ENCODE results near the gene SCARB1.

SCARB1 gene

GRCh38 chr12:124769881-124770512 is 93.7 kb downstream of the SCARB1 start:
- no peak for DNase-seq

GRCh38 chr12:124769163-124769530 is 94.5 kb downstream of the SCARB1 start:
- DNase-seq, result no peak

DNA sequence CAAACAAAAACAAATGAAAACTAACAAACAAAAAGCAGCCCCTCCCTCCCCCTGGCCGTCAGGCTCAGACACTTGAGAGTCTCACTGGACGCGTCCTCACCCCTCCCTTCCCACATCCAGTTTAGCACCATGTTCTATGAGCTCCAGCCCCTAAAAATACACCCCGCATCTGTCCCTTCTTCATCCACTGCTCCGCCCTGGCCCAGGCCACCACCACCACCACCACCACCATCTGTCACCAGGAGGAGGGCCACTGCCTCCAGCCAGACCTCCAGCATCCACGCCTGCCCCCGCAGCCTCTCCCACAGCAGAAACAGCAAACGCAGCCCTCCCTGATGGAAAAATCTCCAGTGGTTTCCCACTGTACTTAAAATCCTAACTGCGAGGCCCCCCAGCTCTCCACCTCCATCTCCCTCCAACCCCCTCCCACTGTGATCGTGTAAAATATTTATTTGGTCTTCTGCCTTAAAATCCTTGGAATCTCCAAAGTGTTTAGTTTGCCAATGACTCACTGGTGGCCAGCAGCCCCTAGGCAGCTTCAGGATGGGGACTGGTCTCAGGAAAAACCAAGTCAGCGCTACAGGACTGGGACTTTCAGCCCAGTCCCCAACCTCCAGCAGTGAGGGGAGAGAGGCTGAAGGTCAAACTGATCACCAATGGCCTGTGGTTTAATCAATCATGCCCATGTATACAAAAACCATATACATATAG is 95.1 kb downstream of the SCARB1 start:
- DNase-seq, result no peak

DNA sequence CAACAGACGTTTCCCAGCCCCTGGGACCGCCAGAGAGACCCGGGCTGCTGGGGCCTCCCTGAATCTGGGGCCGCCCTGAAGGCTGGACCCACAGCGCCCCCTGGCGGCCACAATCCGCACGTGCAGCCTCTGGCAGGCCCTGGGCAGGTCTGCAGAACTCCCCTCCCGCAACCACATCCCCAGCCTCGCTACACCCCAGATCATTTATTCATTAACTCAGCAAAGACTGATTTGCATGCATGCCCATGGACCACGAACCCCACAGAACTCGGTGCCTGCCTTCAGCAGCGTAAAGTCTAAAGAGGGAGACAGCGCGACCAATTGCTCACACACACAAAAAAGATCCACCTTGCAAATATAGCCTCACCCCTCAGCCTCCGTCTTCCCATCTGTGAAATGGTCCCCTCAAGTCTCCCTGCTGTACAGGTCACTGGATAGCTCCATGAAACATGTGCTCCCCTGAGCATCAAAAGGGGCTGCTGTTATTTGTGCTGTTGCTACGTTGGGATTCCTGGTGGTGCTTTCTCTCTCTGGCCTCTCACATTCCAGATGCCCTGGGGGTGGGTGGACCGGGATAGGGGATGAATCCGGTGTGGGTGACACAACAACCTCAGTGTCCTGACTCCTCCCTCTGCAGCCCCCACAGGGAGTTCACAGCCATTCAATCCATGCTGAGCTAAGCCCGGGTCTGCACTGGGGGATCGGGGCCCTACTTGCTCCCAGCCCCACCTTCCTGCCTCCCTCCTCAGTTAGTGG is 96.4 kb downstream of the SCARB1 start:
- peak; percentile 80 for DNase-seq

GRCh38 chr12:124766727-124767065 is 97.0 kb downstream of the SCARB1 start:
- no peak for DNase-seq

- DNase-seq, result no peak
These were observed 97.8 kb downstream of the SCARB1 start for GRCh38 chr12:124765581-124766489.

- DNase-seq, result no peak
These were observed 98.6 kb downstream of the SCARB1 start for GRCh38 chr12:124764870-124765580.

- no peak for DNase-seq
These were observed 99.2 kb downstream of the SCARB1 start for GRCh38 chr12:124764451-124764850.

GRCh38 chr12:124763594-124763979 is 100.1 kb downstream of the SCARB1 start:
- DNase-seq, result no peak

DNA sequence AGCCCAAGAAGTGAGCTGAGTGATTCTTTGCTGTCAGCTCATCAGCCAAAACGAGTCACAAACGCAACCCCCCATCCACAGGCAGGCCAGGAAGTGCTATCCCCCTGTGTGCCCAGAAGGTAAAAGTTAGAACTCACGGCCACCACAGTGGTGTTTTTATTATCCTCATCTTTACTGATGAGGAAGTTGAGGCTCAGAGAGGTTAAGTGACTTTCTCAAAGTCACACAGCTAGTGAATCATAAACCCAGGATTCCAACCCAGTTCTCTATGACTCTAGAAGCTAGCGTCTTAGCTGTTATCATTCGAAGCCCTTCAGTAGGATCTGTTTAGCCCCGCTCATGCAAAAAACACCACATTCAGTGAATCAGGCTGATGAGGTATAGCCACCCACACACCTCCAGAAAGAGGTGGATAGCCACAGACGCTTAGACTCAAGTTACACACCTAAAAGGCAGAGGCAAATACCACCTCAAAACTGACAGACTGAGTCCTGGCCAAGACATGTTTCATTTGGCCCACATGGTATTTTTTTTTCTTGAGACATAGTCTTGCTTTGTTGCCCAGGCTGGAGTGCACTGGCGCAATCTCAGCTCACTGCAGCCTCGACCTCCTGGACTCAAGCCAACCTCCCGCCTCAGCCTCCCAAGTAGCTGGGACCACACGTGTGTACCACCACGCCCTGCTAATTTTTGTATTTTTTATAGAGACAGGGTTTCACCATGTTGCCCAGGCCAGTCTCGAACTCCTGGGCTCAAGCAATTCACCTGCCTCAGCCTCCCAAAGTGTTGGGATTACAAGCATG is 100.7 kb downstream of the SCARB1 start:
- DNase-seq, result no peak

- no peak for DNase-seq
These were observed 101.3 kb downstream of the SCARB1 start for GRCh38 chr12:124762384-124762783.

- DNase-seq, result no peak
These were observed 101.8 kb downstream of the SCARB1 start for GRCh38 chr12:124761871-124762270.

GRCh38 chr12:124761056-124761455 is 102.6 kb downstream of the SCARB1 start:
- no peak for DNase-seq

- DNase-seq, result no peak
These were observed 103.1 kb downstream of the SCARB1 start for GRCh38 chr12:124760560-124760959.

- DNase-seq, result no peak
These were observed 103.7 kb downstream of the SCARB1 start for GRCh38 chr12:124759841-124760503.

DNA sequence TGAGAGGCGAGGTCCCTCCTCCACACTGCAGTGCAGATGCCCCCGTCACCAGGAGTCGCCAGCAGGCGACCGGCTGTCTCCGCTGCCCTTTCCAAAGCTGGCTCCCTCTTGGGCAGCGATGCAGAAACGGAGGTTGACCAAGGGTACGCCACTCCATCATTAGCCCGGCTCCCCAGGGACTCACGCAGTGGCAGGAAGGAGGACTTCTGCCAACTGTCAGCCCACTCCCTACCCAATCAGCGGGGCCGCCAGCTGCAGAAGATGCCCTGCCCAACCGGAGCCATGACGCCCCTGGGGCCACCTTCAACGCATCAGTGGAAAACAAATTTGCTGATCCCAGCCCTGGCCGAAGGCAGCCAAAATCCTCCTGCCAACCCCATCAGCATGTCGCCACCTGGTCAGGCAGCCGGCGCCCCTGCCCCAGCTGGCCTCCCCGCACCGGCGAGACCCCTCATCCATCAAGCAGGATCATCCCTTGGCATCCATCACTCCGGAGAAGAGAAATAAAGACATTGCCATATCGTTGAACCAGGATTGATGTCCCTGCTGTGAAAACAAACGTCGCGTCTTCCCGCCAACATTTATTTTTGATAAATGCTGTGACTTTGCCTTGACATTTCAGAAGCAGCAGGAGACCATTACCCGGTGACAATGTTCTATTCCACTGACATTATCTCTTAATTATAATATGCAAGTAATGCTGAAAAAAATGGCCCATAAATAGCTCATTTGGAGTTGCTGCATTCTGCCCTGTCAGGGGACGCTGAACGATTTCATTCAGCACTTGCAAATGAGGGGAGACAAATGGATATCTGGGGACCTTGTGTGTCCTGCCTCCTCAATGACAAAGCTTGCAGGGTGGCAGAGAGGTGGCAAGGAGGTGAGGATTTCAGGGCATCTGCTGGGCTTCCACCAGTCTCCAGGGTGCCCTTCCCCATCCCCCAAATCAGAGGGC is 105.1 kb downstream of the SCARB1 start:
- DNase-seq, result no peak

- DNase-seq, result no peak
These were observed 106.3 kb downstream of the SCARB1 start for GRCh38 chr12:124757329-124757728.

DNA sequence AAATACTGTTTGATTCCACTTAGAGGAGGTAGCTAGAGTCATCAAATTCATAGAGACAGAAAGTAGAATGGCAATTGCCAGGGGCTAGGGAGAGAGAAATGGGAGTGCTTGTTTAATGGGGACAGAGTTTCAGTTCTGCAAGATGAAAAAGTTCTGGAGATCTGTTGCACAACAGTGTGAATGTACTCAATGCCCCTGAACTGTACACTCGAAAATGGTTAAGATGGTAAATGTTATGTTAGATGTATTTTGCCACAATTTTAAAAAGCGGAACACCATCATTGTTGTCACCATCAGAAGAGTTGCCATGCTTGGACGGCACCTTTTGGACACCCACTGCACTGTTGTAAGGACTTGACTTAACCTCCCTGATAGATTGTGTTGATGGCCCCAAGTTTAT is 106.9 kb downstream of the SCARB1 start:
- no peak for DNase-seq

- no peak for DNase-seq
These were observed 107.5 kb downstream of the SCARB1 start for GRCh38 chr12:124756166-124756565.

- DNase-seq, result no peak
These were observed 107.9 kb downstream of the SCARB1 start for GRCh38 chr12:124755801-124756148.

Measured in stimulated activated CD4-positive, alpha-beta T cell treated with anti-CD3 and anti-CD28 coated beads, Interleukin-12 subunit alpha, Interleukin-12 subunit beta, amount 100 ng/mL, for 4 hours (primary cell).